ENCODE results near the gene TNFSF10.
A peak's percentile ranks its signal among the peaks of the same experiment; 100 is the strongest.
"Not testable (repeated sequence)": the region's sequence is repeated elsewhere in the genome, so short reads cannot be mapped to it uniquely, and the experiment has no call there.

The TNFSF10 gene

DNA sequence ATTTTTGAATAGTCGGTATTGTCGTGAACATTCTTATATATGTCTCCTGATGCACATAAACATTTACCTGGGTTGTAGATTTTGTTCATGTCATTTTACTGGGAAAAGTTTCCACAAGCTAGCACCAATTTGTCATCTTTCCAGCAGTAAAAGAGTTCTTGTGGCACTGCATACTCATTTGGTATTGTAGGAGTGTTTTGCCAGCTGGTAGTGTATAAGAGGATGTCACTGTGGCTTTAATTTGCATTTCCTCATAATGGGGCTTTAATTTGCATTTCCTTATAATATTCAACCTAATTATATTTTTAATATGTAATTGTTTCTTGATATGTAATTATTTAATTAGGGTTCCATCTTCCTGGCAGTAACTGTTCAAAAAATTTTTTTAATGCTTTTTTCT is 21.2 kb upstream of the TNFSF10 start:
- DNase-seq (ENCODE audit: insufficient read length, low spot score) (no peak), FAIRE-seq (no peak)

- FAIRE-seq (no peak), DNase-seq (ENCODE audit: insufficient read length, low spot score) (no peak)
These were observed 20.7 kb upstream of the TNFSF10 start for GRCh38 chr3:172543884-172544283.

GRCh38 chr3:172543419-172543818 is 20.2 kb upstream of the TNFSF10 start:
- FAIRE-seq (no peak), DNase-seq (ENCODE audit: insufficient read length, low spot score) (no peak)

GRCh38 chr3:172542999-172543398 is 19.8 kb upstream of the TNFSF10 start:
- FAIRE-seq, result no peak
- DNase-seq (ENCODE audit: insufficient read length, low spot score), result no peak

- FAIRE-seq (no peak), DNase-seq (ENCODE audit: insufficient read length, low spot score) (no peak)
These were observed 18.8 kb upstream of the TNFSF10 start for GRCh38 chr3:172541945-172542488.

DNA sequence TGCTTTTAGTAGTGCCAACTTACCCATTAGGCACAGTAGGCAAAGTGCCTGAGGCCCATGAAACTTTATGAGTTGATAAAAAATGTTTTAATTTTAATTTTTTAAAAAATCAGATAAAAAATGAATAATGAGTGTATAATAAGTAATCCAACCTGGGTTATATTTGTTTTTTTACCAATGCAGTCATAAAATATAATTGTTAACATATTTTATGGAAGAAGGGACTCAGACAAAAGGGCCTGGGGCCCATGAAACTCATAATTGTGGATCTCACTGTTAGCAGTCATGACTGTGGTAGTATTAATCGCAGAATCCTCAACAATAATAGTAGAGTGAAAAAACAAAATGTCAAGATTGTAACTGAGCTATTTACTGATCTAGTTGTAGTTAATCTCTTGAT is 16.8 kb upstream of the TNFSF10 start:
- FAIRE-seq, result no peak
- DNase-seq (ENCODE audit: insufficient read length, low spot score), result no peak

GRCh38 chr3:172539273-172539672 is 16.0 kb upstream of the TNFSF10 start:
- no peak for DNase-seq (ENCODE audit: insufficient read length, low spot score)
- no peak for FAIRE-seq

DNA sequence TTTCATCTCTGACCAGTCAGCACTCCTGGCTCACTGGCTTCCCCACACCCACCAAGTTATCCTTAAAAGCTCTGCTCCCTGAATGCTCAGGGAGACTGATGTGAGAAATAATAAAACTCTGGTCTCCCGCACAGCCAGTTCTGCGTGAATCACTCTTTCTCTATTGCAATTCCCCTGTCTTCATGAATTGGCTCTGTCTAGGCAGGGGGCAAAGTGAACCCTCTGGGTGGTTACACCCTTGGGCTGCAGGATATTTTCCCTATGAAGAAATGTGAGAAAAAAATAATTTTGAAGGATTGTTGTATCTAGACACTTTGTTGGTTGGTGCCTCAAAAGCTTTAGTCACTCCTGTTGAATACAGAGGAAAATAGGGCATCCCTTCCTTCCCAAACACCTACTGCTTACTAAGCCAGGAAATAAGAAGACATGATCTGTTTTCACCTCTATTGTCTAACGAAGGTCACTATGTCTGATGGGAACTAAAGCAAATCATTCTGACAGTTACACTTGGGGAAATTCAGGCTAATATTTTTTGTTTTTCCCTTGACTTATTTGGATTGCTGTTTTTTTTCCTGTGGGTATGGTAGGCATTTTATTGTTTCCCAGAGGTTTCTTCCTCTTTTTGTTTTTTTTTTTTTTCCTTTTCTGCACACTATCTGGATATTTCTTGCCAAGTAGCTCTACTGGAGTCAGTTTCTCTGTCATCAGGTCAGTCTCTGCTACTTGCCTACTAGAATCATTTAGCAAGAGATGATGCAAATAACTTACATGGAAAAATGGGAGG is 15.3 kb upstream of the TNFSF10 start:
- no peak for FAIRE-seq

DNA sequence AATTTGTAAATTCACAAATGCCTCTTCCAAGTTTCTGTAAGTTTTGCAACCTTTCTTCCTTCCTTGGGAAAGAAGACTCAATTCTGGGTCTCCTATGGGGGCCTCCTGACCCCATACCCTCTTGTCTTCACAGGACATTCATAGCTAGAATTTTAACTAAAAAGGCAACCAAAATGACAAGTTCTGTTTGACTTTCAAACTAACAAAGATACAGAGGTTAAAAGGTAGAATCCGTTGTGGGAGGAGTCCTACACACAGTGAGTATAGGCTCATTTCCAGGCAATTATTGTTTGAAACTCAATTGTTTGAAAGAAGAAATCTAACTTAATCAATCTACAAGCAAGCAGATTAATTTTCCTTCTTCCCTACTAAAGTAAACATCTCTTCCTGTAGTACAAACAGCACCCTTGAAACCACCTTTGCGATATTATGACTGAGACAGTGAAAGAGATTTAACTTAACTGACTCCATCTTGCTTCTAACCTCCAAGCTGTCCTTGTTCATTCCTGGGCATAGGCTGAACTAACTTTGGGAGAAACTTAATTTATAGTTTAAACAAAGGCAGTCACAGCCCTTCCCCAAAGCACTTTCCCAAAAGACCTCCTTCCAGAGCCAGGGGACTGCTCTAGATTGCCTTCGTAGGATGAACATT is 14.4 kb upstream of the TNFSF10 start:
- FAIRE-seq, result no peak
- no peak for DNase-seq (ENCODE audit: insufficient read length, low spot score)

More for the DNA sequence above, 15.3 kb upstream of the TNFSF10 start:
- no peak for DNase-seq (ENCODE audit: insufficient read length, low spot score)

GRCh38 chr3:172536993-172537419 is 13.8 kb upstream of the TNFSF10 start:
- FAIRE-seq, result no peak
- no peak for DNase-seq (ENCODE audit: insufficient read length, low spot score)

DNA sequence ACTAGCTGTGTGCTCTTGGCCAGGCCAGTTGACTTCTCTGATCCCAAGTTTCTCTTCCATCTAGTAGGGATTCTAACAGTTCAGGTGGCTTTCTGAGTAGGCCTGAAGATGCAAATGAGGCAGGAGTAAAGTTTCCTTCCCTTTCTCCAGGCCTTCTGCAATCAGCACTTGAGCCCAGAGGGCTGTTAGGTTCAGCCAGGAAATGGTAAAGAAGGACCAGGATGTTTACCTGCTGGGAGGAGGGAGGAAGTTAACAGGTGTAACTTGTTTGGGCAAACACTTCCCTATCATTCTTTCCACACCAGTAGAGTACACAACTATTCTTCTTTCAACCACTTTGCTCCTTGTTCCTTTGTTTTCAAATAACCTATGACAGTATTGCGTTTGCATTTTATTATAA is 13.3 kb upstream of the TNFSF10 start:
- DNase-seq (ENCODE audit: insufficient read length, low spot score) (no peak), FAIRE-seq (no peak)

- no peak for DNase-seq (ENCODE audit: insufficient read length, low spot score)
- FAIRE-seq, result peak; percentile 20
These were observed 7.3 kb upstream of the TNFSF10 start for GRCh38 chr3:172530566-172530965.

DNA sequence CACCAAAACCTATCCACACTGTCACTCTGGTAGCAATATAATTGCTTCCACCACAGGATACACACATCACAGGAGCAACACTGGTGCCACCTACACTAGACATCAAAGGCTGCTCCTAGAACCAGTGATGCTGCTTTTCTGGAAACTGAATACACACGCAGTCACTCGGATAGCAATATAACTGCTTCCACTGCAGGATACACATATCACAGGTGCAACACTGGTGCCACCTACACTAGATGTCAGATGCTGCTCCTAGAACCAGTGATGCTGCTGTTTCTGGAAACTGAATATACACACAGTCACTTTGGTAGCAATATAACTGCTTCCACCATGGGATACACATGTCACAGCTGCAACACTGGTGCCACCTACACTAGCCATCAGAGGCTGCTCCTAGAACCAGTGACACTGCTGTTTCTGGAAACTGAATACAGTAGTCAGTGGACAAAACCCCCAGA is 6.9 kb upstream of the TNFSF10 start:
- DNase-seq (ENCODE audit: insufficient read length, low spot score) (no peak), FAIRE-seq (no peak)

DNA sequence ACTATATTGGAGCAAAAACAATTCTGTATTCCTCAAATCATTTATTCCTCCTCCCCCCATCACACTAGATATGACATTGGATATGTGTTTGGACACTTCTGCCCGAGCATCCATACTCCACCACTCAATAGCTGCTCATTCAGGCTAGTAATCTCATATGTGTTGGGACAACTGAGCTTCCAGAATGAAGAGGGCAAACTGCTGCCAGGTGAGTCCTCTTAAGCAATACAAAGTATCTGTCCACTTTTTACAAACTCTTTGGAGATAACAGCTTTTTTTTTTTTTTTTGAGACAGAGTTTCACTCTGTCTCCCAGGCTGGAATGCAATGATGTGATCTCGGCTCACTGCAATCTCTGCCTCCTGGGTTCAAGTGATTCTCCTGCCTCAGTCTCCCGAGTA is 5.4 kb upstream of the TNFSF10 start:
- FAIRE-seq (no peak), DNase-seq (ENCODE audit: insufficient read length, low spot score) (no peak)

- no peak for DNase-seq (ENCODE audit: insufficient read length, low spot score)
- no peak for FAIRE-seq
These were observed 4.1 kb upstream of the TNFSF10 start for GRCh38 chr3:172527306-172527705.

DNA sequence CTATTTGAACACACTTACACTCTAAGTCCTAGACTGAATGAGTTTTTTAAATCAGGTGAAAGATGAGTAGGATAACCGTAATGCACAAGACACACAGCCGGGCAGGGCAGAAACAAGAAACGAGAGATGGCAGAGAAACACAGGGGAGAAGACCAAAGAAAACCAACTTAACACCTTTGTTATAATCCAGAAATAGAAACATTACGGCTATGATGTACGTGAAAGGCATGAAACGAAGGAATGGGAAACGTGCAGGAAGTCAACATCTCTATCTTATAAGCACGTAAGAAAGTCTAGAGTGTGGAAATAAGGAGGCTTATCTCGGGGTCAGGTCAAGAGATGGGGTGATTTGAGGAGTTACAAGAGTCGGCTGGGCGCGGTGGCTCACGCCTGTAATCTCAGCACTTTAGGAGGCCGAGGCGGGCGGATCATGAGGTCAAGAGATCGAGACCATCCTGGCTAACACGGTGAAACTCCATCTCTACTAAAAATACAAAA is 1.9 kb upstream of the TNFSF10 start:
- FAIRE-seq, result no peak
- DNase-seq (ENCODE audit: insufficient read length, low spot score), result no peak

DNA sequence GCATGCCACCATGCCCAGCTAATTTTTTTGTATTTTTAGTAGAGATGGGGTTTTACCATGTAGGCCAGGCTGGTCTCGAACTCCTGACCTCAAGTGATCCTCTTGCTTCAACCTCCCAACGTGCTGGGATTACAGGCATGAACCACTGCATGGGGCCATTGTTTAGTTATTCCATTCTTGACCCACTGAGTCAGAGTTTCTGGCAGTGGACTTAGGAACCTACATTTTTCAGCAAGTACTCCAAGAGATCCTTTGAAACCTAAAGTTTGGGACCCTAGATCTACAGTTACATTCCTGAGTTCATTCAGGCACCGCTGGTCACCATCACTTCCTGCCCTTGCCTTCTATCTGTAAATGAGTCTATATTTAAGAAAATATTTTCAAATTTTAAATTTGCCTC is 1.4 kb upstream of the TNFSF10 start:
- DNase-seq (ENCODE audit: insufficient read length, low spot score), result no peak
- no peak for FAIRE-seq

GRCh38 chr3:172521837-172522726 is 1.1 kb downstream of the TNFSF10 start:
- FAIRE-seq; DNase-seq (ENCODE audit: insufficient read length, low spot score): not testable (repeated sequence)

- no peak for DNase-seq (ENCODE audit: insufficient read length, low spot score)
- no peak for FAIRE-seq
These were observed 2.9 kb downstream of the TNFSF10 start for GRCh38 chr3:172520301-172520831.

- no peak for DNase-seq (ENCODE audit: insufficient read length, low spot score)
- FAIRE-seq, result no peak
These were observed 3.5 kb downstream of the TNFSF10 start for GRCh38 chr3:172519740-172520139.
